ENCODE measurements around the gene MXRA8. TPM values are rescaled to one million over a fixed set of nuclear protein-coding genes. Genes with fewer than 3 reads are reported as not detected.

MXRA8 gene
- total RNA-seq, 1 donor from 2014 or later, result 24.3 TPM

- Mint-ChIP-seq H3K4me1 (ENCODE audit: low read depth) (peaks cover 14% of the 10 kb centered on the region), H3K27ac (no peak overlapping the region)
Observed at GRCh38 chr1:1310109-1310385, 48.3 kb downstream of the MXRA8 start.

GRCh38 chr1:1309251-1310108, 48.9 kb downstream of the MXRA8 start:
- peaks cover 14% of the 10 kb centered on the region for H3K4me1 Mint-ChIP-seq (ENCODE audit: low read depth)
- H3K36me3 Mint-ChIP-seq (ENCODE audit: insufficient read depth), result peaks cover 2% of the 10 kb centered on the region
- H3K27ac Mint-ChIP-seq, result no peak overlapping the region
- H3K4me3 Mint-ChIP-seq (ENCODE audit: low read depth), result peak overlapping the region; percentile 69
- TF ChIP-seq CTCF (IDR thresholded peaks at IDR 0.05; ENCODE audit: unreplicated experiment), result no peak
- no peak for DNase-seq (ENCODE audit: low spot score, unreplicated experiment)
- no peaks in the 10 kb centered on the region for H3K27me3 Mint-ChIP-seq
- H3K9me3 Mint-ChIP-seq (ENCODE audit: low read depth), result no peaks in the 10 kb centered on the region

More at GRCh38 chr1:1310109-1310385, 48.3 kb downstream of the MXRA8 start:
- peak overlapping the region; percentile 69 for H3K4me3 Mint-ChIP-seq (ENCODE audit: low read depth)
- no peaks in the 10 kb centered on the region for H3K9me3 Mint-ChIP-seq (ENCODE audit: low read depth)
- no peak for DNase-seq (ENCODE audit: low spot score, unreplicated experiment)
- no peak for TF ChIP-seq CTCF (IDR thresholded peaks at IDR 0.05; ENCODE audit: unreplicated experiment)
- peaks cover 2% of the 10 kb centered on the region for H3K36me3 Mint-ChIP-seq (ENCODE audit: insufficient read depth)
- H3K27me3 Mint-ChIP-seq, result no peaks in the 10 kb centered on the region

- Mint-ChIP-seq H3K27ac (peak overlapping the region; percentile 84), H3K4me1 (ENCODE audit: low read depth) (peaks cover 14% of the 10 kb centered on the region), H3K27me3 (no peaks in the 10 kb centered on the region), H3K36me3 (ENCODE audit: insufficient read depth) (peaks cover 2% of the 10 kb centered on the region), H3K4me3 (ENCODE audit: low read depth) (peak overlapping the region; percentile 76), H3K9me3 (ENCODE audit: low read depth) (no peaks in the 10 kb centered on the region)
- DNase-seq (ENCODE audit: low spot score, unreplicated experiment), result no peak
- no peak for TF ChIP-seq CTCF (IDR thresholded peaks at IDR 0.05; ENCODE audit: unreplicated experiment)
Observed at GRCh38 chr1:1308756-1309250, 49.6 kb downstream of the MXRA8 start.

- Mint-ChIP-seq H3K9me3 (ENCODE audit: low read depth) (no peaks in the 10 kb centered on the region), H3K27ac (peak within 1 kb of the TSS; percentile 93), H3K36me3 (ENCODE audit: insufficient read depth) (no peaks in the 10 kb centered on the region), H3K27me3 (no peaks in the 10 kb centered on the region), H3K4me1 (ENCODE audit: low read depth) (peaks cover 14% of the 10 kb centered on the region), H3K4me3 (ENCODE audit: low read depth) (peak within 1 kb of the TSS; percentile 85)
- no peak for TF ChIP-seq CTCF (IDR thresholded peaks at IDR 0.05; ENCODE audit: unreplicated experiment)
- DNase-seq (ENCODE audit: low spot score, unreplicated experiment), result peak; percentile 73
Observed at GRCh38 chr1:1307923-1308755, 50.2 kb downstream of the MXRA8 start, which contains the start of the genes ACAP3 and PUSL1. TSS of gene ACAP3 (minus strand) at chr1:1307930. CDS start at chr1:1307815, 115 bp downstream. TSS of gene PUSL1 (plus strand) at chr1:1308597. CDS start at chr1:1308644, 47 bp downstream.

- TF ChIP-seq CTCF (IDR thresholded peaks at IDR 0.05; ENCODE audit: unreplicated experiment), result no peak
- Mint-ChIP-seq H3K9me3 (ENCODE audit: low read depth) (no peaks in the 10 kb centered on the region), H3K4me3 (ENCODE audit: low read depth) (peak overlapping the region; percentile 85), H3K27me3 (no peaks in the 10 kb centered on the region), H3K27ac (peak overlapping the region; percentile 93), H3K4me1 (ENCODE audit: low read depth) (peaks cover 14% of the 10 kb centered on the region), H3K36me3 (ENCODE audit: insufficient read depth) (no peaks in the 10 kb centered on the region)
- no peak for DNase-seq (ENCODE audit: low spot score, unreplicated experiment)
Observed at GRCh38 chr1:1307261-1307922, 51.0 kb downstream of the MXRA8 start.

Data from progenitor cell of endocrine pancreas (in vitro differentiated cells).